ENCODE measurements around the gene APOH.

The APOH gene

GRCh38 chr17:66167189-66167815, 61.9 kb downstream of the APOH start:
- no peaks in the 10 kb centered on the region for H3K27me3 Mint-ChIP-seq
- no peak overlapping the region for H3K4me3 Mint-ChIP-seq
- CTCF ChIA-PET: interaction anchor here (0.7 to 1.0 kb wide), 2 partner anchors 905 to 949 kb away, joined by 3 read pairs; no protein-coding TSS in a partner anchor
- no peak for DNase-seq
- H3K9me3 Mint-ChIP-seq: no peaks in the 10 kb centered on the region
- no peaks in the 10 kb centered on the region for H3K36me3 Mint-ChIP-seq
- no peaks in the 10 kb centered on the region for H3K4me1 Mint-ChIP-seq
- H3K27ac Mint-ChIP-seq: no peak overlapping the region

- no peaks in the 10 kb centered on the region for H3K36me3 Mint-ChIP-seq
- DNase-seq: no peak
Measured at GRCh38 chr17:66165537-66166123, 63.6 kb downstream of the APOH start.

More at GRCh38 chr17:66165537-66166123, 63.6 kb downstream of the APOH start:
- H3K4me3 Mint-ChIP-seq: no peak overlapping the region
- CTCF ChIA-PET: interaction anchor here (0.6 to 2.6 kb wide), 8 partner anchors 401 to 934 kb away, joined by 3 to 35 read pairs (median 4); no protein-coding TSS in a partner anchor
- no peaks in the 10 kb centered on the region for H3K27me3 Mint-ChIP-seq
- no peak overlapping the region for H3K27ac Mint-ChIP-seq
- H3K9me3 Mint-ChIP-seq: no peaks in the 10 kb centered on the region
- peaks cover 2% of the 10 kb centered on the region for H3K4me1 Mint-ChIP-seq

Data from activated naive CD4-positive, alpha-beta T cell treated with anti-CD3 and anti-CD28 coated beads, Interleukin-2, amount 10 ng/mL, durations not matched to agents 7 days and 5 days (primary cell).